GM12878 (cell line): ENCODE measurements around the gene ZNF507. TPM values are rescaled to one million over a fixed set of nuclear protein-coding genes. Genes with fewer than 3 reads are reported as not detected.

Experiments
- ATAC-seq: fragments of 200-7000 bp; cut with Tn5 transposase; 3 replicates; pipeline ENCODE4 v1.9.1; 2020; ENCODE audit warnings: mild to moderate bottlenecking, moderate library complexity
- BruUV-seq: library from RNA; stranded (reverse); fragments of 400-500 nt; replicated peaks from 2 replicates; lab custom pipeline; 2021; lab: Mats Ljungman, UMichigan
- CTCF ChIA-PET: fragments of 300-600 bp; sonication (Branson Sonifier 250); formaldehyde crosslinking; extraction: SDS; loops from one replicate; lab custom pipeline; 2021; ENCODE audit warnings: inconsistent platforms; lab: Yijun Ruan, JAX
- POLR2A ChIA-PET: fragments of 350-600 bp; formaldehyde crosslinking; extraction: SDS; loops from one replicate; lab custom pipeline; 2021; ENCODE audit warnings: inconsistent platforms; lab: Charles Lee
- RAD21 ChIA-PET: fragments of 300-600 bp; sonication (Branson Sonifier 250); formaldehyde crosslinking; loops from one replicate; lab custom pipeline; 2023; ENCODE audit warnings: antibody characterized with exemption; ENCODE audit not compliant: unreplicated experiment; lab: Charles Lee
- SMC1A ChIA-PET: fragments of 300-600 bp; sonication (Branson Sonifier 250); formaldehyde crosslinking; loops from one replicate; lab custom pipeline; 2023; ENCODE audit not compliant: unreplicated experiment, uncharacterized antibody; lab: Charles Lee
- DNase-seq: peaks from one replicate; pipeline ENCODE4 v3.0.0-alpha.2; 2011; ENCODE audit warnings: low read depth, low spot score
- FAIRE-seq: peaks from 3 replicates; lab custom pipeline; 2011; peaks lifted over from hg19 to GRCh38; lab: Jason Lieb, UNC
- H2AFZ ChIP-seq: 2 replicates; pipeline ENCODE4 v1.6.0; 2011; ENCODE audit warnings: low read depth, low read length, control low read depth; ENCODE audit not compliant: control insufficient read depth
- H3K27ac ChIP-seq: 2 replicates; pipeline ENCODE4 v1.5.1; 2011; ENCODE audit warnings: control low read depth; ENCODE audit not compliant: control insufficient read depth, insufficient read depth
- H3K27me3 ChIP-seq, 2 experiments: replicated peaks in 1 of 2; 2 replicates each; pipeline versions ENCODE4 v1.6.0 to v1.6.1; 2011; ENCODE audit warnings: low read length in 1 of 2; ENCODE audit not compliant: control insufficient read depth in 2 of 2, insufficient read depth in 2 of 2
- H3K36me3 ChIP-seq, 2 experiments: 2 replicates each; pipeline ENCODE4 v1.5.1; 2011; ENCODE audit warnings: low read length in 1 of 2; ENCODE audit not compliant: control insufficient read depth in 2 of 2, insufficient read depth in 2 of 2
- H3K4me1 ChIP-seq: 2 replicates; pipeline ENCODE4 v1.6.1; 2011; ENCODE audit warnings: mild to moderate bottlenecking, low read length, moderate library complexity, mixed read lengths; ENCODE audit not compliant: control insufficient read depth, insufficient read depth
- H3K4me2 ChIP-seq: 2 replicates; pipeline ENCODE4 v1.6.0; 2011; ENCODE audit warnings: control low read depth; ENCODE audit not compliant: control insufficient read depth, insufficient read depth
- H3K4me3 ChIP-seq: fragments of 200-600 bp; sonication (generic); 2 replicates; pipeline ENCODE4 v1.5.1; 2016
- H3K79me2 ChIP-seq: 2 replicates; pipeline ENCODE4 v1.6.0; 2011; ENCODE audit warnings: low read length; ENCODE audit not compliant: control insufficient read depth, insufficient read depth
- H3K9ac ChIP-seq: 2 replicates; pipeline ENCODE4 v1.8.0; 2011; ENCODE audit warnings: low read length, control low read depth, mixed read lengths; ENCODE audit not compliant: control insufficient read depth, insufficient read depth
- H3K9me3 ChIP-seq: replicated peaks from 3 replicates; pipeline ENCODE4 v1.5.1; 2011; ENCODE audit warnings: mild to moderate bottlenecking, low read length; ENCODE audit not compliant: control insufficient read depth, insufficient read depth
- H4K20me1 ChIP-seq: 2 replicates; pipeline ENCODE4 v1.6.0; 2011; ENCODE audit not compliant: control insufficient read depth, insufficient read depth
- RAD21 ChIP-seq: IDR thresholded peaks from 2 replicates; pipeline ENCODE4 v1.6.1; 2011; ENCODE audit warnings: mild to moderate bottlenecking, low read depth, low read length, moderate library complexity; ENCODE audit not compliant: insufficient read depth
- SMC3 ChIP-seq: IDR thresholded peaks from 2 replicates; pipeline ENCODE4 v1.6.1; 2011; ENCODE audit warnings: low read length, improper control_type of control experiment, borderline replicate concordance
- WGBS: methylation state at CpG from one replicate; pipeline ENCODE4 v1.1.6; 2016; ENCODE audit warnings: low lambda C conversion rate; ENCODE audit not compliant: insufficient replicate concordance, insufficient coverage; ENCODE audit errors: missing lambda C conversion rate; 5-methylcytosine and 5-hydroxymethylcytosine counted together
- in situ Hi-C: fragments of 300-500 bp; cut with MboI; formaldehyde crosslinking; loops from 9 replicates; pipeline ENCODE4 v1.14.3; 2018; ENCODE audit warnings: mixed read lengths
- intact Hi-C: fragments of 100-400 bp; cut with micrococcal nuclease; formaldehyde crosslinking; loops from one replicate; pipeline ENCODE4 v1.14.2; 2022; ENCODE audit not compliant: unreplicated experiment
- polyA plus RNA-seq, 11 experiments: library from polyadenylated mRNA; depleted of rRNA in 4 of 11; unstranded in 6 of 11; stranded (reverse) in 5 of 11; fragments of >200 nt; fragmentation: Nextera tagmentation in 4 of 11; fragmentation: Illumina TruSeq in 1 of 11; extraction: Ambion mirVana in 4 of 11; extraction: Trizol in 1 of 11; gene quantifications; 1 replicate in 1 of 11; 2 replicates in 10 of 11; pipeline versions ENCODE4 v1.2.1 to v1.2.3, GENCODE V29; 2011 to 2016; ENCODE audit warnings: inconsistent platforms in 2 of 11, missing spikeins in 2 of 11, low read depth in 1 of 11
- total RNA-seq, 4 experiments: library from RNA; depleted of rRNA in 3 of 4; stranded (reverse); fragments of >200 nt in 3 of 4; fragmentation: Illumina TruSeq in 1 of 4; extraction: Trizol in 1 of 4; gene quantifications; 2 replicates each; pipeline versions ENCODE4 v1.2.1 to v1.2.3, GENCODE V29; 2013 to 2021
- TF ChIP-seq, protein P1 (sequence below), 3 experiments: IDR thresholded peaks in 2 of 3; conservative IDR thresholded peaks in 1 of 3; 2 replicates each; pipeline ENCODE4 v1.5.1; 2011; ENCODE audit warnings: low read depth in 3 of 3, low read length in 3 of 3, mild to moderate bottlenecking in 3 of 3, control low read depth in 2 of 3, moderate library complexity in 2 of 3, inconsistent platforms in 1 of 3, mixed read lengths in 1 of 3; ENCODE audit not compliant: control insufficient read depth in 2 of 3, insufficient read depth in 1 of 3; ENCODE audit errors: extremely low read depth in 1 of 3
- TF ChIP-seq, protein P2 (sequence below): fragments of 450-650 bp; formaldehyde crosslinking; IDR thresholded peaks from 2 replicates; pipeline ENCODE4 v1.4.0; 2022; ENCODE audit warnings: mild to moderate bottlenecking, moderate library complexity

Gene ZNF507
- total and polyA plus RNA-seq, 10 of the 15 experiments (the other 5 are each of a cell fraction or from before 2014, with no cell fraction given), result 2.3 to 18.4 (median 10.1) TPM

DNA sequence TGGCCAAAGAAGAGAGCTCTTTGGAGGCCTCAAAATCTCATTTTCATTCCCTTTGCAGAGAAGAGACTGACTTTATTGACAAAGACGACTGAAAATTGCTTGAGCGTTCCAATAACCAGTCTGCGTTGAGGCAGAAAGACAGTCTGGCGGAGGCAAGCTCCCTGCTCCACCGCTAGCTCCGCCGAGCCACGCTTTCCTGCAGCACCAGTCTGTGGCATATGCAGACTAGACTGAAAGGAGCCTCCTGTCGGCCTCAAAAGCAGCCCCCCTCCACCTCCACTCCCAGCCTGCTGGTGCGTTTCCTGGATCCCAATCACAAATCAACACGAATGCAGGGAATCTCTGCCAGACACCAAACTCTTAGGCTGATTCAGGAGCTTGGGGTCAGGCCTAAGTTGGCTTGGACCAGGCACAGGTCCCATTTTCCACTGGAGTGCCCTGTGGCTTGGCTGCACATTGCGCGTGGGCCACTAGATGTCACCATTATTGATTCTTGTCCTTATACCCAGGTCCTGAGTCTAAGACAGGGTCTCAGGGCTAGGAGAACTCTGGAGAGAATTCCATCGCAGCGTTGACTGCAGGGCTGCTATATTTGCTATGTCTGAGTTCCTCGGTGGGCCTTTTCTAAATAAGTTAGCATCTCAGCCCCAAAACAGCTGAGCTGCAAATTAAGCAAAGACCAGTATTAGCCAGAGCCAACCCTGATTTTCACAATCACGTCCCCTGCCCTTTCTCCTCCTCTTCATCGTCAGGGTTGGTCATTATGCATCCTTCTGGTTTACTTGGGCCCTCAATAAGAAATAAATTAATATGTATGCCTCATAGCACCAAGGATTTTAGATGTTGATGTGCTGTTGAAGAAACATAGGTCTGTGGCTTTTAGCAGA, 5.2 kb upstream of the ZNF507 start:
- RAD21 ChIA-PET, result interaction anchor here (0.8 to 0.9 kb wide), 2 partner anchors 17 to 229 kb away, joined by 3 read pairs; no protein-coding TSS in a partner anchor
- intact Hi-C loops (loop anchor here (1.0 kb wide), 1 partner anchor 230 kb away; no protein-coding TSS in a partner anchor), in situ Hi-C loops (loop anchor here (10.0 kb wide), 1 partner anchor 225 kb away; no protein-coding TSS in a partner anchor)
- Histone ChIP-seq H4K20me1 (no peaks in the 10 kb centered on the region), H3K27me3 (no peaks in the 10 kb centered on the region), H3K9me3 (no peaks in the 10 kb centered on the region), H3K4me1 (no peaks in the 10 kb centered on the region), H3K4me3 (no peak overlapping the region), H3K79me2 (no peaks in the 10 kb centered on the region), H2AFZ (no peak overlapping the region; the same call in 1 of the 2 replicates), H3K4me2 (no peak overlapping the region), H3K9ac (no peak overlapping the region), H3K27ac (no peak overlapping the region), H3K36me3 (no peaks in the 10 kb centered on the region)
- CTCF ChIA-PET, result interaction anchor here (0.6 to 2.6 kb wide), 13 partner anchors 9 to 1674 kb away, joined by 3 to 15 read pairs (median 3); no protein-coding TSS in a partner anchor
- ATAC-seq (peak; percentile 95), FAIRE-seq (no peak), DNase-seq (no peak)
- 42% methylated on average over 14 of the region's 18 CpGs for WGBS
- BruUV-seq, result no TSS peak
- POLR2A ChIA-PET, result interaction anchor here (0.6 kb wide), 1 partner anchor 240 kb away, joined by 6 read pairs; no protein-coding TSS in a partner anchor
- SMC1A ChIA-PET, result interaction anchor here (0.8 to 1.5 kb wide), 5 partner anchors 11 to 229 kb away, joined by 3 to 5 read pairs (median 3); no protein-coding TSS in a partner anchor
- TF ChIP-seq, protein P1, sequence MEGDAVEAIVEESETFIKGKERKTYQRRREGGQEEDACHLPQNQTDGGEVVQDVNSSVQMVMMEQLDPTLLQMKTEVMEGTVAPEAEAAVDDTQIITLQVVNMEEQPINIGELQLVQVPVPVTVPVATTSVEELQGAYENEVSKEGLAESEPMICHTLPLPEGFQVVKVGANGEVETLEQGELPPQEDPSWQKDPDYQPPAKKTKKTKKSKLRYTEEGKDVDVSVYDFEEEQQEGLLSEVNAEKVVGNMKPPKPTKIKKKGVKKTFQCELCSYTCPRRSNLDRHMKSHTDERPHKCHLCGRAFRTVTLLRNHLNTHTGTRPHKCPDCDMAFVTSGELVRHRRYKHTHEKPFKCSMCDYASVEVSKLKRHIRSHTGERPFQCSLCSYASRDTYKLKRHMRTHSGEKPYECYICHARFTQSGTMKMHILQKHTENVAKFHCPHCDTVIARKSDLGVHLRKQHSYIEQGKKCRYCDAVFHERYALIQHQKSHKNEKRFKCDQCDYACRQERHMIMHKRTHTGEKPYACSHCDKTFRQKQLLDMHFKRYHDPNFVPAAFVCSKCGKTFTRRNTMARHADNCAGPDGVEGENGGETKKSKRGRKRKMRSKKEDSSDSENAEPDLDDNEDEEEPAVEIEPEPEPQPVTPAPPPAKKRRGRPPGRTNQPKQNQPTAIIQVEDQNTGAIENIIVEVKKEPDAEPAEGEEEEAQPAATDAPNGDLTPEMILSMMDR (IDR thresholded peaks at IDR 0.05 in 2 of 3, conservative IDR thresholded peaks at IDR 0.05 in 1 of 3; ENCODE audit: control insufficient read depth in 2 of 3, extremely low read depth in 1 of 3, insufficient read depth in 1 of 3, low read depth in 3 of 3, low read length in 3 of 3), result peak; percentile 71 to 72 (median 71); a peak in 5 of 6 replicates
- peak; percentile 64 for TF ChIP-seq SMC3
- TF ChIP-seq, protein P2, sequence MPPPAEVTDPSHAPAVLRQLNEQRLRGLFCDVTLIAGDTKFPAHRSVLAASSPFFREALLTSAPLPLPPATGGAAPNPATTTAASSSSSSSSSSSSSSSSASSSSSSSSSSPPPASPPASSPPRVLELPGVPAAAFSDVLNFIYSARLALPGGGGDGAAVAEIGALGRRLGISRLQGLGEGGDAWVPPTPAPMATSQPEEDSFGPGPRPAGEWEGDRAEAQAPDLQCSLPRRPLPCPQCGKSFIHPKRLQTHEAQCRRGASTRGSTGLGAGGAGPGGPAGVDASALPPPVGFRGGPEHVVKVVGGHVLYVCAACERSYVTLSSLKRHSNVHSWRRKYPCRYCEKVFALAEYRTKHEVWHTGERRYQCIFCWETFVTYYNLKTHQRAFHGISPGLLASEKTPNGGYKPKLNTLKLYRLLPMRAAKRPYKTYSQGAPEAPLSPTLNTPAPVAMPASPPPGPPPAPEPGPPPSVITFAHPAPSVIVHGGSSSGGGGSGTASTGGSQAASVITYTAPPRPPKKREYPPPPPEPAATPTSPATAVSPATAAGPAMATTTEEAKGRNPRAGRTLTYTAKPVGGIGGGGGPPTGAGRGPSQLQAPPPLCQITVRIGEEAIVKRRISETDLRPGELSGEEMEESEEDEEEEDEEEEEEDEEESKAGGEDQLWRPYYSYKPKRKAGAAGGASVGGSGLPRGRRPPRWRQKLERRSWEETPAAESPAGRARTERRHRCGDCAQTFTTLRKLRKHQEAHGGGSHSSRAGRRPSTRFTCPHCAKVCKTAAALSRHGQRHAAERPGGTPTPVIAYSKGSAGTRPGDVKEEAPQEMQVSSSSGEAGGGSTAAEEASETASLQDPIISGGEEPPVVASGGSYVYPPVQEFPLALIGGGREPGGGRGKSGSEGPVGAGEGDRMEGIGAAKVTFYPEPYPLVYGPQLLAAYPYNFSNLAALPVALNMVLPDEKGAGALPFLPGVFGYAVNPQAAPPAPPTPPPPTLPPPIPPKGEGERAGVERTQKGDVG (CRISPR knock-in tag), result no peak
- TF ChIP-seq RAD21, result peak; percentile 40
